Measurements from ENCODE around the gene CBFA2T3.

DNA sequence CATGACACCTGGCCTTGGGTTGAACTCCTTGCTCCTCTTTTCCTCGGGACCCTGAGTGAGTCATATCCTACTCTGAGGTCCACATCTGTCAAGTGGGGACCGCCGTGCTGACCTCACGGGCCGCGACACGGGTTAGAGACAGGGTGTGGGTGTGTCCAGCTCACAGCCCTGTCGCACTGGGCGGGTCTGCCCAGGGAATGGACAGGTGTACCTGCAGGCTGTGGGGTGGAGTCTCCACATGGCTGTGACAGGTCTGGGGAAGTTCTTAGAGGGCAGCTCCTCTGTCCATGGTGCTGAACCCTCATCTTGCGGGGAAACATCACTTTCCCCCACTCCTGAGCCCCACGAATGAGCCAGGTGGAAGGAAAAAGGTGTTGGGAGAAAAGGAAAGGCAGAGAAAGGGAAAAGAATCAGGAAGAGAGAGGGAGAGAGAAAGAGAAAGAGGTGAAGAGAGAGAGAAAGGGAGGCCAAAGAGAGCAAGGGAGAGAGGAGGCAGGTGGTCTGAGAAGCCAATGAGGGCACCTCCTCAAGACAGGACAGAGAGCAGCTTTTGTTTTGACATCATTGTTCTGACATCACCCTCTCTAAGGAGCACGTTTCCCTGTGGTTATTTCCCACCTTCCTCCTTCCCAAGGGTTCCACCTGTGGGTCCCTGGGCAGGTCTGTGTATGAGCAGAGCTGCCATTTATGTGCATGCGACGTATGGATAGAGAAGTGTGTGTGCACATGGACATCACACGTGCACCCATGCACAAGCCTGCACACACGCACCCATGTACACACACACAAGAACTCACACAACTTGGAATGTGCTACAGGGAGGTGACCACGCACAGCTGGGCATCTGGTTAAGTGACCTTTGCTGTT is 32.6 kb upstream of the CBFA2T3 start:
- no peak for TF ChIP-seq CTCF (IDR thresholded peaks at IDR 0.05; ENCODE audit: insufficient read depth, low read length)
- TF ChIP-seq POLR2AphosphoS5 (IDR thresholded peaks at IDR 0.05; ENCODE audit: low read depth): no peak

All from HL-60 (cell line).